Peyer's patch (tissue), 4 donors: ENCODE data around the gene CALHM3. TPM values are rescaled to one million over a fixed set of nuclear protein-coding genes. Genes with fewer than 3 reads are reported as not detected.

Experiments
- DNase-seq, 3 donors: peaks; one replicate each; pipeline ENCODE4 v3.0.0-alpha.2; 2017 to 2019
- H3K27ac ChIP-seq, 4 donors: fragments of 200-600 bp; sonication (generic); one replicate each; pipeline ENCODE4 v1.5.1; 2016 to 2019
- H3K27me3 ChIP-seq, 2 donors: fragments of 200-600 bp; sonication (generic); one replicate each; pipeline ENCODE4 v1.5.1; 2019
- H3K36me3 ChIP-seq, 3 donors: fragments of 200-600 bp; sonication (generic); one replicate each; pipeline ENCODE4 v1.5.1; 2016 to 2019
- H3K4me1 ChIP-seq, 4 donors: fragments of 200-600 bp; sonication (generic); one replicate each; pipeline ENCODE4 v1.5.1; 2016 to 2019
- H3K4me3 ChIP-seq, 4 donors: fragments of 200-600 bp; sonication (generic); 1 replicate in 3 of 4; 2 replicates in 1 of 4; pipeline ENCODE4 v1.5.1; 2016 to 2019; ENCODE audit warnings: mild to moderate bottlenecking in 1 of 4
- H3K9me3 ChIP-seq, 4 donors: fragments of 200-600 bp; sonication (generic); one replicate each; pipeline ENCODE4 v1.5.1; 2016 to 2019; ENCODE audit warnings: mild to moderate bottlenecking in 1 of 4
- CTCF ChIP-seq, 6 experiments: fragments of 450-650 bp in 4 of 6; fragments of 200-600 bp in 2 of 6; sonication (generic) in 1 of 6; IDR thresholded peaks; one replicate each; pipeline ENCODE4 v1.5.1; 2017 to 2019; ENCODE audit warnings: antibody characterized with exemption in 6 of 6, mild to moderate bottlenecking in 3 of 6, moderate library complexity in 1 of 6
- POLR2A ChIP-seq, 2 donors: fragments of 450-650 bp; IDR thresholded peaks; one replicate each; pipeline ENCODE4 v1.5.1; 2017; ENCODE audit warnings: antibody characterized with exemption in 2 of 2, mild to moderate bottlenecking in 2 of 2, moderate library complexity in 2 of 2
- total RNA-seq, 4 donors: library from RNA; depleted of rRNA; stranded (reverse); fragments of >200 nt; gene quantifications; one replicate each; pipeline ENCODE4 v1.1.0, GENCODE V29; 2016

The CALHM3 gene
- total RNA-seq, 4 donors from 2014 or later: not detected

GRCh38 chr10:103502849-103503660 is 24.0 kb upstream of the CALHM3 start:
- no peak overlapping the region for H3K4me3 ChIP-seq
- H3K9me3 ChIP-seq: no peaks in the 10 kb centered on the region
- DNase-seq: peak in 1 of 3 donors; percentile 34
- TF ChIP-seq CTCF (IDR thresholded peaks at IDR 0.05) (no peak), POLR2A (IDR thresholded peaks at IDR 0.05) (no peak)
- no peaks in the 10 kb centered on the region for H3K36me3 ChIP-seq
- H3K4me1 ChIP-seq: no peaks in the 10 kb centered on the region
- H3K27ac ChIP-seq: no peak overlapping the region
- no peaks in the 10 kb centered on the region for H3K27me3 ChIP-seq

- Histone ChIP-seq H3K36me3 (no peaks in the 10 kb centered on the region), H3K27me3 (no peaks in the 10 kb centered on the region), H3K4me3 (no peak overlapping the region), H3K9me3 (no peaks in the 10 kb centered on the region), H3K27ac (no peak overlapping the region), H3K4me1 (no peaks in the 10 kb centered on the region)
- DNase-seq: no peak
- TF ChIP-seq CTCF (IDR thresholded peaks at IDR 0.05): no peak
- no peak for TF ChIP-seq POLR2A (IDR thresholded peaks at IDR 0.05)
Measured at GRCh38 chr10:103501186-103501585, 22.1 kb upstream of the CALHM3 start.

GRCh38 chr10:103500481-103500880 is 21.4 kb upstream of the CALHM3 start:
- no peak for DNase-seq
- Histone ChIP-seq H3K27me3 (no peaks in the 10 kb centered on the region), H3K4me3 (no peak overlapping the region), H3K36me3 (no peaks in the 10 kb centered on the region), H3K9me3 (no peaks in the 10 kb centered on the region), H3K27ac (no peak overlapping the region), H3K4me1 (no peaks in the 10 kb centered on the region)
- no peak for TF ChIP-seq POLR2A (IDR thresholded peaks at IDR 0.05)
- TF ChIP-seq CTCF (IDR thresholded peaks at IDR 0.05): no peak

- Histone ChIP-seq H3K27ac (no peak overlapping the region), H3K27me3 (peaks cover 0 to 3% of the 10 kb centered on the region in 2 donors)
Measured at GRCh38 chr10:103499881-103500280, 20.8 kb upstream of the CALHM3 start.

GRCh38 chr10:103498936-103499638 is 20.0 kb upstream of the CALHM3 start:
- DNase-seq: no peak
- Histone ChIP-seq H3K27ac (no peak overlapping the region), H3K4me1 (peaks cover 0 to 7% (median 2%) of the 10 kb centered on the region in 4 donors), H3K36me3 (no peaks in the 10 kb centered on the region), H3K9me3 (no peaks in the 10 kb centered on the region), H3K4me3 (no peak overlapping the region), H3K27me3 (peaks cover 0 to 11% of the 10 kb centered on the region in 2 donors)
- TF ChIP-seq POLR2A (IDR thresholded peaks at IDR 0.05) (no peak), CTCF (IDR thresholded peaks at IDR 0.05) (no peak)

More at GRCh38 chr10:103499881-103500280, 20.8 kb upstream of the CALHM3 start:
- no peak for TF ChIP-seq POLR2A (IDR thresholded peaks at IDR 0.05)
- no peak for TF ChIP-seq CTCF (IDR thresholded peaks at IDR 0.05)
- Histone ChIP-seq H3K36me3 (no peaks in the 10 kb centered on the region), H3K4me3 (no peak overlapping the region), H3K4me1 (no peaks in the 10 kb centered on the region), H3K9me3 (no peaks in the 10 kb centered on the region)
- no peak for DNase-seq
